Measurements from ENCODE around the gene TNNC2. TPM values are rescaled to one million over a fixed set of nuclear protein-coding genes. Genes with fewer than 3 reads are reported as not detected.
"Not testable (repeated sequence)": the region's sequence is repeated elsewhere in the genome, so short reads cannot be mapped to it uniquely, and the experiment has no call there.

Gene TNNC2
- total RNA-seq, 1 donor from 2014 or later: 1.2 TPM

DNA sequence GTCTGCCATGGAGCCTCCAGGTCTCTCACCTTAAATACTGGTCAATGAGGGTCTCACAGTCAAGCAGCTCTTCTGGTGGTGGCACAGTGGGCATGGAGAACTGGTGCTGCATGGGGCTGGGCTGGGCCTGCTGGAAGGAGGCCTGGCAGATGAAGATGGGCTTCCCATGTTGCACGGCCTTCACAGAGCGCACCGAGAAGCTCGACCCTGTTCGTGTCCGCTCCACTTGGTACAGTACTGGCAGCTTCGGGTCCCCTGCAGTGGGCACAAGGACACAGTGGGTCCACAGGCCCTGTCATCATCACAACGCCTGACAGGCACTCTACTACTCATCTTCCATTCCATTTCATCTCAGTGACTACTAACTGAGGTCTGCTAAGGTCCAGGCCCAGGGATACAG lies 21.3 kb upstream of the TNNC2 start:
- no peak for DNase-seq

DNA sequence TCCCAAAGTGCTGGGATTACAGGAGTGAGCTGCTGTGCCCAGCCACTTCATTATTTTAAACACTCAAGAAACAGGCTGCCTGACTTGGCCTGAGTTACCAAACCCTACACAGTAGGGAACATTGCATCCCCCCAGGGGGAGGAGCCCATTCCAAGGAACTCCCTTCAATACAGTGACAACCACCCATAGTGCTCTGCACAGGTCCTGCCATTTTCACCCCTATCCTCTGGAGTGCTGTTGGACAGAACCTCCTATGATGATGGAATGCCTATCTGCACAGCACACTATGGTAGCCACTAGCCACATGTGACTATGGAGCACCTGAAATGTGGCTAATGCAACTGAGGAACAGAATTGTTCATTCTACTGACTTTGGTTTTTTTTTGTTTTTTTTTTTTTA lies 18.3 kb upstream of the TNNC2 start:
- no peak for DNase-seq

DNA sequence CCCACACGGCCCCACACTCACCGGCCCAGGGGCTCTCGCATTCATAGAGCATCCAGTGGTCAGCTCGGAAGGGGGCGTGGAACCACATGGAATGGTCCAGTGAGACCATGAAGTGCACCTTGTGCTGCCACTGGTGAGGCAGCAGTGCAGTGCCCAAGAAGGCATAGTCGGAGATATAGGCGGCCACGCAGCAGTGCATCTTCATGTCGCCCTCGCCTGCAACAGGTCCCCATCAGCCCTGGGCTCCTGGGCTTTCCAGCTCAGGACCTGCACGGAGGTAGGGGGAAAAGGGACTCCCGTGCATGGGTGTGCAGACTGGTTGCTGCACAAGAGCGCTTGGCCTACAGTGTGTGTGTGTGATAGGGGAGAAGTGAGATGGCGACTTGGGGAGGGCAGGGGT lies 16.4 kb upstream of the TNNC2 start:
- no peak for DNase-seq

- DNase-seq: no peak
Observed at GRCh38 chr20:45842169-45842812, 15.2 kb upstream of the TNNC2 start.

GRCh38 chr20:45841407-45842129 lies 14.5 kb upstream of the TNNC2 start:
- no peak for DNase-seq

GRCh38 chr20:45840700-45841198 lies 13.6 kb upstream of the TNNC2 start:
- no peak for DNase-seq

GRCh38 chr20:45836841-45837240 lies 9.7 kb upstream of the TNNC2 start:
- no peak for DNase-seq

DNA sequence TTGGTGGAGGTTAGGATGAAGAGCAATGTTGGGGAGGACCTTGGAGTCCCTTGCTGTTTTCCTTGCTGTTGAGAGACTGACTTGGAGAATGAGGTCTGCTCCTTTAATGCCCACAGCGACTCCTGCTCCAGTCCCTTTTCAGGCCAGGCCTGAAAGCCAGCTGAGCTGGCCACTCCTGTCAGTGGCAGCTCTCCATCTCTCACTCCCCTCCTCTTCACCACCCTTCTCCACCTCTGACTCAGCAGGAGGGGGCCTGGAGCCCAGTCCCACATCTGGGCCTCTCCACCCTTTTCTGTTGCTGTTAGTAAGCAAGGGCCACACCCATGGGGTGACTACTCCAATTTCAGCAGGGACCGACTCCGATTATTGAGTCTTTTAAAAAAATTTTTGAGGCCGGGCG lies 8.7 kb upstream of the TNNC2 start:
- DNase-seq: no peak

DNA sequence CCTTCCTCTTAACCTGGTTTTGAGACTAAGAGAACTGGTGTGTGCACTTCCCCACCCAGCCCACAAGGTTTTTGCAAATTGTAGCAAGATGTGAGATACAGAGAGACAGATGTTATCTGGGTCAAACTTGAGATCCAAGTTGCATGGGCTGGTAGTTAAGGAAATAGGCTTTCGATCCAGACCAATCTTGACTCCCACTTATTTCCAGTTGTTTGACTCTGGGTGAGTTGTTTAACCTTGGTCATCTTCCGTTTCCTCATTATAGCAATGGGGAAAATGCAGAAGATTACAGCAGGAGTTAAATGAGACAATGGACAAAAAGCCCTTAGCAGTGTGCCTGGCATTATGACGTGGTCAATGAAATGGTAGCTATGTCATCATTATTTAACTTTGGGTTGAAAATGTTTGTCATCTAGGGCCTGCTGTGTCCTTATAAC lies 8.2 kb upstream of the TNNC2 start:
- DNase-seq: no peak

- no peak for DNase-seq
Observed at GRCh38 chr20:45834797-45835161, 7.7 kb upstream of the TNNC2 start.

DNA sequence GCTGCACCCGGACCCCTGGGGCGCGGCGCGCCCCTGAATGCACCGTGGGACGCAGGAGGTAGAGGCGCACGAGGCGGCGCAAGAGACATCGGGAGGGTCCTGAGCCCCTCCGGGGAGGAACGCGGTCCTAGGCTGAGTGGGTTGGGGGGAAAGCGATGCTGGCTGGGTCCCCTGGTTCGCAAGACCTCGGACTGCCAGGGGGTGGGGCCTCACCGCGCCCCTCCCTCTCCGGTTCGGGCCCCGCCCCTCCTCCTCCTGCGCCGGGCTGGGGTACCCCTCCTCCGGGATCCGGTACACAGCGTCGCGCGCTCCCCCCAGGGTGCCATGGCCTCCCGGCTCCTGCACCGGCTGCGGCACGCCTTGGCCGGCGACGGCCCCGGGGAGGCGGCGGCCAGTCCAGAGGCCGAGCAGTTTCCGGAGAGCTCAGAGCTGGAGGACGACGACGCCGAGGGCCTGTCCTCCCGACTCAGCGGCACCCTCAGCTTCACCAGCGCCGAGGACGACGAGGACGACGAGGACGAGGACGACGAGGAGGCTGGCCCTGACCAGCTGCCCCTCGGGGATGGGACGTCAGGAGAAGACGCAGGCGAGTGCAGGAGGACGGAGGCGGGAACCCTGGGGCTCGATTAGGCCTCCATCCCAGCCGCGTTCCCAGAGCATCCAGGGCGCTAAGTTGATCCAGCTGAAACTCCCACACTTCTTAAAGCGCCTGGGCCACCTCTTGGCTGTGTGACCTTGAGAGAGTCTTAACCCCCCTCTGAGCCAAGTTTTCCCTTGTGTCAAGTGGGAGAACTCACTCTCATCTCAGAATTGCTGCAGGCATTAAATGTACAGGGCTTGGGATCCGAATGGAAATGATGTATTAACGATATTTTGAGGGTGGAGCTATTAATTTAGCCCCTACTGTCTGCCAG lies 7.0 kb upstream of the TNNC2 start:
- peak; percentile 39 for DNase-seq

DNA sequence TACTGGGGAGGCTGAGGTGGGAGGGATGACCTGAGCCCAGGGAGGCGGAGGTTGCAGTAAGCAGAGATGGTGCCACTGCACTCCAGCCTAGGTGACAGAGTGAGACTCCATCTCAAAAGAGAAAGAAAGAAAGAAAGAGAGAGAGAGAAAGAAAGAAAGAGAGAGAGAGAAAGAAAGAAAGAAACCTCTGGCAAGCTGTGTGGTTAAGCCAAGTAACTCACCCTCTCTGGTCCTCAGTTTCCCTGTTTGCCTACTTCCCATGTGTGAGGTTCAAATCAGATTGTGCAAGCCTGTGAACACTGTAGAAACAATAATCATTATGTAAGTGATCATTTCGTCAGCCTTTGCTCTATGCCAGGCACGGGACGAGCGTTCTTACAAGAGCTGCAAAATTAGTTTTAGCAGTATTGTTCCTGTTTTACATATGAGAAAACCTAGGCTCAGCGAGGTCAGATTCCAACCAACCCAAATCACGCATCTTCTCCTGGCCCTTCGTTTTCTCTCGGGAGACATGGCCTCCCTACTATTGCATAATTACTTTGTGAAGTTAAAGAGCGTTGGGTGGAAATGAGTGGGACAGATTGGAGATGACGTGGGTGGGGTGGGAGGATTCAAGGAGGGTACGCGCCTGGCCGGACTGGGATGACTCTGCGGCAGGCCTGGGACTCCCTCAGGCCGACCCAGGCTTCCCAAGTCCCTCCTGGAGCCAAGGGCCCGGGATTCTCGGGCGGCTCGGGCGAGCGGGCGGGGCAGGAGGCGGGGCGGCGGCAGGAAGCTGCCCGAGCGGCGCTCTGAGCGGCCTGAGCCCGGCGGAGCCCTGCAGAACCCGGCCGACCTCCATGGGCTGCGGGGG lies 6.1 kb upstream of the TNNC2 start, which contains the start of gene SNX21:
TSS of gene SNX21 (plus strand) at position 770 of the 853 bp plus-strand sequence. CDS start 121 bp downstream, outside the sequence.
- peak; percentile 40 for DNase-seq

DNA sequence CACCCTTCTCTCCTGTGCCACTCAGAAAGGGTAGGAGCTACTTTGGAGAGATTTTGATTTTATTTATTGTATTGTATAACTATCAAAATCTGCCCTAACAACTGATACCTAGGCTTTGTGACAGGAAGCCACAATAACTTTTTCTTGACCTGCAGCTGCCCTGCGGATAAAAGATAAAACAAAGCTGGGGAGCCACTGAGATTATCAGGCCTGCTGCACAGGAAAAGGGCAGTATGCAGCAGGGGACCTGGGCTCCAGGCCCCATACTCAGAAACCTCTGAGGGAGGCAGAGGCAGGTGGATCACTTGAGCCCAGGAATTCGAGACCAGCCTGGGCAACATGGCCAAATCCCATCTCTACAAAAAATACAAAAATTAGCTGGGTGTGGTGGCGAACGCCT lies 5.5 kb upstream of the TNNC2 start:
- DNase-seq: no peak

- not testable (repeated sequence) for DNase-seq
Observed at GRCh38 chr20:45829673-45830106, 2.6 kb upstream of the TNNC2 start.

GRCh38 chr20:45828589-45828988 lies 1.5 kb upstream of the TNNC2 start:
- no peak for DNase-seq

GRCh38 chr20:45827712-45828111 lies 600 bp upstream of the TNNC2 start:
- no peak for DNase-seq

GRCh38 chr20:45826381-45827019 lies 612 bp downstream of the TNNC2 start:
- no peak for DNase-seq

- no peak for DNase-seq
Observed at GRCh38 chr20:45823949-45824835, 2.9 kb downstream of the TNNC2 start.

GRCh38 chr20:45822857-45823256 lies 4.3 kb downstream of the TNNC2 start:
- peak; percentile 32 for DNase-seq

- no peak for DNase-seq
Observed at GRCh38 chr20:45821947-45822346, 5.2 kb downstream of the TNNC2 start.

All from occipital lobe (tissue), 2 donors.